Ishikawa (cell line): ENCODE results near the gene ACSL4.

Experiments used
- CEBPB ChIP-seq: IDR thresholded peaks from 2 replicates; pipeline ENCODE4 v1.6.1; 2012
- CREB1 ChIP-seq: IDR thresholded peaks from 2 replicates; pipeline ENCODE4 v1.6.1; 2012; ENCODE audit warnings: low read depth
- EGR1 ChIP-seq: IDR thresholded peaks from 2 replicates; pipeline ENCODE4 v1.6.1; 2012
- EP300 ChIP-seq: IDR thresholded peaks from 2 replicates; pipeline ENCODE4 v1.6.1; 2012; ENCODE audit warnings: borderline replicate concordance
- FOXM1 ChIP-seq: IDR thresholded peaks from 2 replicates; pipeline ENCODE4 v1.6.1; 2012; ENCODE audit warnings: low read depth, borderline replicate concordance
- MAX ChIP-seq: IDR thresholded peaks from 2 replicates; pipeline ENCODE4 v1.6.1; 2012
- NFIC ChIP-seq: IDR thresholded peaks from 2 replicates; pipeline ENCODE4 v1.6.1; 2012
- RAD21 ChIP-seq: IDR thresholded peaks from 2 replicates; pipeline ENCODE4 v1.6.1; 2012; ENCODE audit warnings: low read depth
- REST ChIP-seq: IDR thresholded peaks from 2 replicates; pipeline ENCODE4 v1.6.1; 2012; ENCODE audit warnings: low read depth, mild to moderate bottlenecking
- TAF1 ChIP-seq: IDR thresholded peaks from 2 replicates; pipeline ENCODE4 v1.6.1; 2012; ENCODE audit warnings: low read depth, mild to moderate bottlenecking
- TCF12 ChIP-seq: IDR thresholded peaks from 2 replicates; pipeline ENCODE4 v1.6.1; 2012; ENCODE audit warnings: low read depth
- TEAD4 ChIP-seq: IDR thresholded peaks from 2 replicates; pipeline ENCODE4 v1.6.1; 2012
- USF1 ChIP-seq: IDR thresholded peaks from 2 replicates; pipeline ENCODE4 v1.6.1; 2012
- YY1 ChIP-seq: IDR thresholded peaks from 2 replicates; pipeline ENCODE4 v1.6.1; 2012; ENCODE audit warnings: low read depth
- ZBTB7A ChIP-seq: IDR thresholded peaks from 2 replicates; pipeline ENCODE4 v1.6.1; 2012; ENCODE audit warnings: low read depth

The ACSL4 gene

GRCh38 chrX:109710181-109710580 lies 22.9 kb downstream of the ACSL4 start:
- TF ChIP-seq REST: no peak
- no peak for TF ChIP-seq USF1
- no peak for TF ChIP-seq FOXM1
- TF ChIP-seq TEAD4: no peak
- no peak for TF ChIP-seq YY1
- TF ChIP-seq EGR1: no peak
- no peak for TF ChIP-seq MAX
- no peak for TF ChIP-seq EP300
- no peak for TF ChIP-seq TAF1

GRCh38 chrX:109709129-109709631 lies 23.9 kb downstream of the ACSL4 start:
- TF ChIP-seq CEBPB: no peak
- TF ChIP-seq RAD21: no peak
- TF ChIP-seq TEAD4: peak; percentile 35; the same call in 1 of the 2 replicates
- no peak for TF ChIP-seq FOXM1
- no peak for TF ChIP-seq MAX
- no peak for TF ChIP-seq NFIC
- TF ChIP-seq USF1: no peak
- TF ChIP-seq TCF12: no peak

GRCh38 chrX:109707720-109708119 lies 25.3 kb downstream of the ACSL4 start:
- TF ChIP-seq NFIC (no peak), FOXM1 (no peak), YY1 (no peak), TAF1 (no peak), CEBPB (no peak), REST (no peak), ZBTB7A (no peak), TCF12 (no peak)

GRCh38 chrX:109707319-109707718 lies 25.7 kb downstream of the ACSL4 start:
- no peak for TF ChIP-seq YY1

- no peak for TF ChIP-seq TCF12
- no peak for TF ChIP-seq FOXM1
- no peak for TF ChIP-seq REST
- TF ChIP-seq CREB1: no peak
- no peak for TF ChIP-seq TAF1
- no peak for TF ChIP-seq EGR1
- no peak for TF ChIP-seq NFIC
- TF ChIP-seq TEAD4: no peak
- no peak for TF ChIP-seq EP300
- TF ChIP-seq YY1: no peak
- no peak for TF ChIP-seq RAD21
- TF ChIP-seq USF1: no peak
- no peak for TF ChIP-seq MAX
- no peak for TF ChIP-seq ZBTB7A
- TF ChIP-seq CEBPB: no peak
Measured at GRCh38 chrX:109704563-109704962, 28.5 kb downstream of the ACSL4 start.
